IMR-90 (cell line): ENCODE measurements around the gene KCNMA1. TPM values are rescaled to one million over a fixed set of nuclear protein-coding genes. Genes with fewer than 3 reads are reported as not detected.

Experiments used
- ATAC-seq: fragments of 200-7000 bp; cut with Tn5 transposase; 2 replicates; pipeline ENCODE4 v1.9.1; 2020; ENCODE audit warnings: low read depth, mild to moderate bottlenecking, moderate library complexity
- BruUV-seq: library from RNA; stranded (reverse); fragments of 400-500 nt; replicated peaks from 2 replicates; lab custom pipeline; 2021; lab: Mats Ljungman, UMichigan
- CTCF ChIA-PET: fragments of 300-600 bp; formaldehyde crosslinking; extraction: SDS; loops from one replicate; lab custom pipeline; 2021; ENCODE audit warnings: antibody characterized with exemption; lab: Yijun Ruan, JAX
- POLR2A ChIA-PET: fragments of 300-600 bp; sonication (Branson Sonifier 250); formaldehyde crosslinking; loops from one replicate; lab custom pipeline; 2022; ENCODE audit warnings: antibody characterized with exemption; ENCODE audit not compliant: unreplicated experiment; lab: Charles Lee
- DNase-seq: peaks from one replicate; pipeline ENCODE4 v3.0.0; 2013
- H2AFZ ChIP-seq: replicated peaks from 2 replicates; pipeline ENCODE3; 2013; ENCODE audit warnings: low read length, mild to moderate bottlenecking; ENCODE audit not compliant: poor library complexity
- H2AK5ac ChIP-seq: 2 replicates; pipeline ENCODE4 v1.6.1; 2013; ENCODE audit warnings: low read depth, low read length, inconsistent platforms
- H2AK9ac ChIP-seq: replicated peaks from 2 replicates; pipeline ENCODE3; 2013; ENCODE audit warnings: mild to moderate bottlenecking, low read depth, low read length, moderate library complexity; ENCODE audit not compliant: poor library complexity
- H2BK120ac ChIP-seq: 2 replicates; pipeline ENCODE4 v1.6.1; 2013; ENCODE audit warnings: low read depth, low read length, inconsistent platforms
- H2BK15ac ChIP-seq: 3 replicates; pipeline ENCODE4 v1.6.1; 2013; ENCODE audit warnings: low read depth, low read length, inconsistent platforms
- H2BK20ac ChIP-seq: 2 replicates; pipeline ENCODE4 v1.6.1; 2013; ENCODE audit warnings: low read depth, mild to moderate bottlenecking, inconsistent platforms, low read length, moderate library complexity
- H2BK5ac ChIP-seq: 2 replicates; pipeline ENCODE4 v1.6.1; 2013; ENCODE audit warnings: mild to moderate bottlenecking, low read depth, low read length, inconsistent platforms; ENCODE audit not compliant: poor library complexity, severe bottlenecking
- H3K14ac ChIP-seq: replicated peaks from 2 replicates; pipeline ENCODE4 v1.6.1; 2013; ENCODE audit warnings: low read depth, low read length, inconsistent platforms
- H3K18ac ChIP-seq: 2 replicates; pipeline ENCODE4 v1.6.1; 2013; ENCODE audit warnings: low read depth, low read length, control low read depth
- H3K23ac ChIP-seq: 2 replicates; pipeline ENCODE4 v1.6.1; 2013; ENCODE audit warnings: low read depth, low read length, inconsistent platforms
- H3K27ac ChIP-seq: 2 replicates; pipeline ENCODE4 v1.5.1; 2013; ENCODE audit warnings: mild to moderate bottlenecking, control low read depth, low read length; ENCODE audit not compliant: insufficient read depth
- H3K27me3 ChIP-seq: 2 replicates; pipeline ENCODE4 v1.6.1; 2013; ENCODE audit warnings: low read length; ENCODE audit not compliant: control insufficient read depth, insufficient read depth
- H3K36me3 ChIP-seq: 2 replicates; pipeline ENCODE4 v1.6.1; 2013; ENCODE audit warnings: low read length, mixed read lengths; ENCODE audit not compliant: control insufficient read depth, insufficient read depth
- H3K4ac ChIP-seq: 2 replicates; pipeline ENCODE4 v1.6.1; 2013; ENCODE audit warnings: low read depth, low read length, inconsistent platforms
- H3K4me1 ChIP-seq: 2 replicates; pipeline ENCODE4 v1.6.1; 2013; ENCODE audit warnings: low read length, mixed read lengths; ENCODE audit not compliant: control insufficient read depth, insufficient read depth
- H3K4me2 ChIP-seq: 2 replicates; pipeline ENCODE4 v1.6.1; 2013; ENCODE audit warnings: low read depth, mild to moderate bottlenecking, control low read depth, low read length, moderate library complexity
- H3K4me3 ChIP-seq: 2 replicates; pipeline ENCODE4 v1.5.1; 2013; ENCODE audit warnings: low read depth, mild to moderate bottlenecking, control low read depth, low read length, moderate library complexity; ENCODE audit not compliant: insufficient read depth
- H3K56ac ChIP-seq: 2 replicates; pipeline ENCODE4 v1.6.1; 2013; ENCODE audit warnings: low read length, inconsistent platforms; ENCODE audit not compliant: insufficient read depth; ENCODE audit errors: extremely low read depth
- H3K79me1 ChIP-seq, 2 experiments: 2 replicates each; pipeline ENCODE4 v1.6.1; 2013; ENCODE audit warnings: low read length in 2 of 2, inconsistent platforms in 1 of 2, low read depth in 1 of 2
- H3K9ac ChIP-seq: 2 replicates; pipeline ENCODE4 v1.6.1; 2013; ENCODE audit warnings: low read depth, low read length, control low read depth
- H3K9me1 ChIP-seq: 2 replicates; pipeline ENCODE4 v1.6.1; 2013; ENCODE audit warnings: low read length, inconsistent platforms; ENCODE audit not compliant: insufficient read depth
- H3K9me3 ChIP-seq: 2 replicates; pipeline ENCODE4 v1.6.1; 2013; ENCODE audit warnings: low read length; ENCODE audit not compliant: control insufficient read depth, insufficient read depth
- H4K20me1 ChIP-seq: 2 replicates; pipeline ENCODE4 v1.6.1; 2013; ENCODE audit warnings: low read length, inconsistent platforms; ENCODE audit not compliant: insufficient read depth
- H4K5ac ChIP-seq: 2 replicates; pipeline ENCODE4 v1.6.1; 2013; ENCODE audit warnings: mild to moderate bottlenecking, low read depth, low read length, control low read depth
- H4K8ac ChIP-seq, 2 experiments: 2 replicates each; pipeline ENCODE4 v1.6.1; 2013; ENCODE audit warnings: low read depth in 2 of 2, low read length in 2 of 2, control low read depth in 1 of 2, inconsistent platforms in 1 of 2
- H4K91ac ChIP-seq: 2 replicates; pipeline ENCODE4 v1.6.1; 2013; ENCODE audit warnings: low read depth, low read length, inconsistent platforms; ENCODE audit not compliant: insufficient read depth
- BHLHE40 ChIP-seq: fragments of 150-350 bp; IDR thresholded peaks from 2 replicates; pipeline ENCODE4 v1.6.1; 2016; ENCODE audit warnings: mild to moderate bottlenecking, low read depth, low read length
- CEBPB ChIP-seq: IDR thresholded peaks from 2 replicates; pipeline ENCODE4 v1.6.1; 2012; ENCODE audit warnings: low read depth, low read length, improper control_type of control experiment
- CHD1 ChIP-seq: IDR thresholded peaks from 2 replicates; pipeline ENCODE4 v1.6.1; 2012; ENCODE audit warnings: low read depth, low read length, improper control_type of control experiment
- ELK1 ChIP-seq: fragments of 150-350 bp; IDR thresholded peaks from 2 replicates; pipeline ENCODE4 v1.6.1; 2016; ENCODE audit warnings: low read depth, mild to moderate bottlenecking, low read length, moderate library complexity, borderline replicate concordance
- MAFK ChIP-seq: IDR thresholded peaks from 2 replicates; pipeline ENCODE4 v1.6.1; 2012; ENCODE audit warnings: low read depth, low read length, improper control_type of control experiment
- MAZ ChIP-seq: IDR thresholded peaks from 2 replicates; pipeline ENCODE4 v1.6.1; 2012; ENCODE audit warnings: low read depth, mild to moderate bottlenecking, low read length, improper control_type of control experiment, moderate library complexity, borderline replicate concordance
- NFE2L2 ChIP-seq: fragments of 150-350 bp; IDR thresholded peaks from 2 replicates; pipeline ENCODE4 v1.6.1; 2016; ENCODE audit warnings: low read depth, mild to moderate bottlenecking, low read length
- RAD21 ChIP-seq: IDR thresholded peaks from 2 replicates; pipeline ENCODE4 v1.6.1; 2012; ENCODE audit warnings: low read length, improper control_type of control experiment
- RCOR1 ChIP-seq: IDR thresholded peaks from 2 replicates; pipeline ENCODE4 v1.6.1; 2012; ENCODE audit warnings: mild to moderate bottlenecking, low read length, improper control_type of control experiment; ENCODE audit not compliant: insufficient replicate concordance
- RFX5 ChIP-seq: IDR thresholded peaks from 2 replicates; pipeline ENCODE4 v1.8.0; 2012; ENCODE audit warnings: low read depth, mild to moderate bottlenecking, low read length, moderate library complexity
- SMC3 ChIP-seq: fragments of 150-350 bp; IDR thresholded peaks from 2 replicates; pipeline ENCODE4 v1.6.1; 2016; ENCODE audit warnings: low read depth, mild to moderate bottlenecking, antibody characterized with exemption, low read length, moderate library complexity
- WGBS, 2 experiments: methylation state at CpG; one replicate each; pipeline versions ENCODE4 v1.1.5 to v1.1.7; 2013; ENCODE audit warnings: missing lambda C conversion rate in 2 of 2; ENCODE audit not compliant: insufficient read length in 1 of 2; ENCODE audit errors: extremely low coverage in 2 of 2; 5-methylcytosine and 5-hydroxymethylcytosine counted together
- dilution Hi-C: fragments of 300-500 bp; cut with HindIII; formaldehyde crosslinking; loops from one replicate; pipeline ENCODE4 v1.14.3; 2018; ENCODE audit warnings: low sequenced_read_pairs; ENCODE audit not compliant: unreplicated experiment
- in situ Hi-C: fragments of 300-500 bp; cut with MboI; formaldehyde crosslinking; loops from 3 replicates; pipeline ENCODE4 v1.14.3; 2019; ENCODE audit warnings: low sequenced_read_pairs, inconsistent platforms, mixed read lengths
- intact Hi-C: fragments of 100-400 bp; cut with micrococcal nuclease; formaldehyde crosslinking; loops from 2 replicates; pipeline ENCODE4 v1.10.0; 2022
- polyA plus RNA-seq, 3 experiments: library from polyadenylated mRNA; depleted of rRNA; stranded (reverse); fragments of >200 nt; gene quantifications; 2 replicates each; pipeline ENCODE4 v1.2.3, GENCODE V29; 2012; ENCODE audit warnings: low replicate concordance in 1 of 3
- total RNA-seq: library from RNA; depleted of rRNA; stranded (reverse); fragments of >200 nt; gene quantifications from 2 replicates; pipeline ENCODE4 v1.2.3, GENCODE V29; 2012
- TF ChIP-seq, protein P1 (sequence below): conservative IDR thresholded peaks from 2 replicates; pipeline ENCODE4 v1.5.1; 2012; ENCODE audit warnings: mild to moderate bottlenecking, low read depth, low read length, improper control_type of control experiment

The KCNMA1 gene
- total and polyA plus RNA-seq, 2 of the 4 experiments (the other 2 are of a cell fraction), result 25.6 to 29.6 TPM

DNA sequence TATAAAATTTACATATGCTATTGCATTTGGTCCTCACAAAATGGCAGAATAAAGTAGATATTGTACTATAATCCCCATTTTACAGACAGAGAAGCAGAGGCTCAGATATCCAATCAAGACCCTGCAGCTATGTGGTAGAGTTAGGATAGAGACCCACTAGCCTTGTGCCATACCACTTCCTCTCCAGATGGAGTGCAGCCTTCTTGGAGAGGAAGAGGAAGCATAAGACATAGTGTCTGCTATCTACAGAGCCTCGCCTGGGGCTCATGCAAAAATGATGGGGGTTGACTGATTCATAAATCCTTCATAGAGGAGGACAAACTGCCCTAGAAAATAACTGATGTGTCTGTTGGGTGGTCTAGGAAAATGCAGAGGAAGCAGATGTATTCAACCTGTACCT lies 447.3 kb downstream of the KCNMA1 start:
- CTCF ChIA-PET, result interaction anchor here (0.6 kb wide), 1 partner anchor 24 kb away, joined by 3 read pairs; no protein-coding TSS in a partner anchor
- no peak overlapping the region for H2AFZ ChIP-seq
- H3K4me1 ChIP-seq, result peaks cover 11% of the 10 kb centered on the region
- no peak overlapping the region for H3K14ac ChIP-seq
- H3K9me3 ChIP-seq, result no peaks in the 10 kb centered on the region
- POLR2A ChIA-PET, result no interaction called here
- no peak overlapping the region for H3K18ac ChIP-seq
- dilution Hi-C loops, result no loop called here
- BruUV-seq, result no TSS peak
- H3K9me1 ChIP-seq, result peaks cover 7% of the 10 kb centered on the region
- in situ Hi-C loops, result no loop called here
- no peak overlapping the region for H3K4me3 ChIP-seq
- no peak for ATAC-seq
- DNase-seq, result no peak
- no peaks in the 10 kb centered on the region for H4K20me1 ChIP-seq
- H3K9ac ChIP-seq, result no peak overlapping the region
- H3K27me3 ChIP-seq, result no peaks in the 10 kb centered on the region
- no peak overlapping the region for H2BK5ac ChIP-seq
- H3K23ac ChIP-seq, result no peak overlapping the region
- no peak overlapping the region for H4K5ac ChIP-seq
- no peak overlapping the region for H4K8ac ChIP-seq
- no peak overlapping the region for H2BK120ac ChIP-seq
- H3K27ac ChIP-seq, result no peak overlapping the region
- no peaks in the 10 kb centered on the region for H3K36me3 ChIP-seq
- H2AK5ac ChIP-seq, result no peak overlapping the region
- no peak overlapping the region for H2BK15ac ChIP-seq
- no peak overlapping the region for H4K91ac ChIP-seq
- no peak overlapping the region for H3K56ac ChIP-seq
- no peak overlapping the region for H2AK9ac ChIP-seq
- TF ChIP-seq RAD21 (no peak), CEBPB (no peak), MAZ (no peak), BHLHE40 (no peak), ELK1 (no peak), SMC3 (no peak), CHD1 (no peak), MAFK (no peak), NFE2L2 (no peak), RCOR1 (no peak), RFX5 (no peak)
- TF ChIP-seq, protein P1, sequence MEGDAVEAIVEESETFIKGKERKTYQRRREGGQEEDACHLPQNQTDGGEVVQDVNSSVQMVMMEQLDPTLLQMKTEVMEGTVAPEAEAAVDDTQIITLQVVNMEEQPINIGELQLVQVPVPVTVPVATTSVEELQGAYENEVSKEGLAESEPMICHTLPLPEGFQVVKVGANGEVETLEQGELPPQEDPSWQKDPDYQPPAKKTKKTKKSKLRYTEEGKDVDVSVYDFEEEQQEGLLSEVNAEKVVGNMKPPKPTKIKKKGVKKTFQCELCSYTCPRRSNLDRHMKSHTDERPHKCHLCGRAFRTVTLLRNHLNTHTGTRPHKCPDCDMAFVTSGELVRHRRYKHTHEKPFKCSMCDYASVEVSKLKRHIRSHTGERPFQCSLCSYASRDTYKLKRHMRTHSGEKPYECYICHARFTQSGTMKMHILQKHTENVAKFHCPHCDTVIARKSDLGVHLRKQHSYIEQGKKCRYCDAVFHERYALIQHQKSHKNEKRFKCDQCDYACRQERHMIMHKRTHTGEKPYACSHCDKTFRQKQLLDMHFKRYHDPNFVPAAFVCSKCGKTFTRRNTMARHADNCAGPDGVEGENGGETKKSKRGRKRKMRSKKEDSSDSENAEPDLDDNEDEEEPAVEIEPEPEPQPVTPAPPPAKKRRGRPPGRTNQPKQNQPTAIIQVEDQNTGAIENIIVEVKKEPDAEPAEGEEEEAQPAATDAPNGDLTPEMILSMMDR, result no peak
- H3K4me2 ChIP-seq, result no peak overlapping the region
- WGBS, 2 experiments, result no CpG with 5 or more reads among the region's 1 CpG
- H3K79me1 ChIP-seq, result peaks cover 0 to 5% of the 10 kb centered on the region in 2 experiments; a peak in 1 of 4 replicates
- no peak overlapping the region for H2BK20ac ChIP-seq
- intact Hi-C loops, result no loop called here
- no peak overlapping the region for H3K4ac ChIP-seq
